ENCODE measurements around the gene NUP205.

DNA sequence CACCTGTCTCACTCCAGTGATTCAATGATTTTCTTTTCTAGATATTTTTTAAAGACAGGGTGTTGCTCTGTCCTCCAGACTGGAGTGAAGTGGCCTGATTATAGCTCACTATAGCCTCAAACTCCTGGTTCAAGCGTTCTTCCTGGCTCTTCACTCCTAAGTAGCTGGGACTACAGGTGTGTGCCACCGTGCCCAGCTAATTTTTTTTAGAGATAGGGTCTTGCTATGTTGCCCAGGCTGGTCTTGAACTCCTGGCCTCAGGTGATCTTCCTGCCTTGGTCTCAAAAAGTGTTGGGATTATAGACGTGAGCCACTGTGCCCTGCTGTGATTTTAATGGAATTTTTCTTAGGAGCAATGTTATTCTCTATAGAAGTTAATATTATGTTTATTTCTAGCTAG, 14.1 kb downstream of the NUP205 start:
- TF ChIP-seq, protein P1, sequence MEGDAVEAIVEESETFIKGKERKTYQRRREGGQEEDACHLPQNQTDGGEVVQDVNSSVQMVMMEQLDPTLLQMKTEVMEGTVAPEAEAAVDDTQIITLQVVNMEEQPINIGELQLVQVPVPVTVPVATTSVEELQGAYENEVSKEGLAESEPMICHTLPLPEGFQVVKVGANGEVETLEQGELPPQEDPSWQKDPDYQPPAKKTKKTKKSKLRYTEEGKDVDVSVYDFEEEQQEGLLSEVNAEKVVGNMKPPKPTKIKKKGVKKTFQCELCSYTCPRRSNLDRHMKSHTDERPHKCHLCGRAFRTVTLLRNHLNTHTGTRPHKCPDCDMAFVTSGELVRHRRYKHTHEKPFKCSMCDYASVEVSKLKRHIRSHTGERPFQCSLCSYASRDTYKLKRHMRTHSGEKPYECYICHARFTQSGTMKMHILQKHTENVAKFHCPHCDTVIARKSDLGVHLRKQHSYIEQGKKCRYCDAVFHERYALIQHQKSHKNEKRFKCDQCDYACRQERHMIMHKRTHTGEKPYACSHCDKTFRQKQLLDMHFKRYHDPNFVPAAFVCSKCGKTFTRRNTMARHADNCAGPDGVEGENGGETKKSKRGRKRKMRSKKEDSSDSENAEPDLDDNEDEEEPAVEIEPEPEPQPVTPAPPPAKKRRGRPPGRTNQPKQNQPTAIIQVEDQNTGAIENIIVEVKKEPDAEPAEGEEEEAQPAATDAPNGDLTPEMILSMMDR (IDR thresholded peaks at IDR 0.05 in 2 of 3, conservative IDR thresholded peaks at IDR 0.05 in 1 of 3; ENCODE audit: borderline replicate concordance in 1 of 3, insufficient read depth in 1 of 3, low read depth in 2 of 3, low read length in 2 of 3): no peak
- no peak for TF ChIP-seq POLR2A (IDR thresholded peaks at IDR 0.05; ENCODE audit: borderline replicate concordance, extremely low read depth, insufficient read depth, insufficient read length)
